Mucosa of rectum (tissue), 2 donors: Measurements from ENCODE around the gene UNC5A.

ENCODE experiments used
- H3K27ac ChIP-seq, 2 donors: one replicate each; pipeline ENCODE4 v1.7.0; 2013; ENCODE audit warnings: inconsistent platforms in 2 of 2, low read depth in 2 of 2, low read length in 2 of 2
- H3K27me3 ChIP-seq, 2 donors: one replicate each; pipeline ENCODE4 v1.7.0; 2013; ENCODE audit warnings: low read length in 2 of 2; ENCODE audit not compliant: control insufficient read depth in 2 of 2, insufficient read depth in 2 of 2
- H3K36me3 ChIP-seq, 2 donors: one replicate each; pipeline ENCODE4 v1.7.0; 2013; ENCODE audit warnings: low read length in 2 of 2; ENCODE audit not compliant: control insufficient read depth in 2 of 2, insufficient read depth in 2 of 2
- H3K4me1 ChIP-seq, 2 donors: one replicate each; pipeline ENCODE4 v1.7.0; 2013; ENCODE audit warnings: low read length in 2 of 2, mild to moderate bottlenecking in 1 of 2; ENCODE audit not compliant: control insufficient read depth in 2 of 2, insufficient read depth in 2 of 2
- H3K4me3 ChIP-seq, 2 donors: one replicate each; pipeline ENCODE4 v1.7.0; 2013; ENCODE audit warnings: low read length in 2 of 2
- H3K9ac ChIP-seq, 2 donors: one replicate each; pipeline ENCODE4 v1.7.0; 2013; ENCODE audit warnings: low read length in 2 of 2, low read depth in 1 of 2, mild to moderate bottlenecking in 1 of 2
- H3K9me3 ChIP-seq, 2 donors: one replicate each; pipeline ENCODE4 v1.7.0; 2013; ENCODE audit warnings: low read length in 2 of 2; ENCODE audit not compliant: control insufficient read depth in 2 of 2
- donor health status: healthy.
- donor health status: Normal muscosa, but diverticular disease.

Gene UNC5A

DNA sequence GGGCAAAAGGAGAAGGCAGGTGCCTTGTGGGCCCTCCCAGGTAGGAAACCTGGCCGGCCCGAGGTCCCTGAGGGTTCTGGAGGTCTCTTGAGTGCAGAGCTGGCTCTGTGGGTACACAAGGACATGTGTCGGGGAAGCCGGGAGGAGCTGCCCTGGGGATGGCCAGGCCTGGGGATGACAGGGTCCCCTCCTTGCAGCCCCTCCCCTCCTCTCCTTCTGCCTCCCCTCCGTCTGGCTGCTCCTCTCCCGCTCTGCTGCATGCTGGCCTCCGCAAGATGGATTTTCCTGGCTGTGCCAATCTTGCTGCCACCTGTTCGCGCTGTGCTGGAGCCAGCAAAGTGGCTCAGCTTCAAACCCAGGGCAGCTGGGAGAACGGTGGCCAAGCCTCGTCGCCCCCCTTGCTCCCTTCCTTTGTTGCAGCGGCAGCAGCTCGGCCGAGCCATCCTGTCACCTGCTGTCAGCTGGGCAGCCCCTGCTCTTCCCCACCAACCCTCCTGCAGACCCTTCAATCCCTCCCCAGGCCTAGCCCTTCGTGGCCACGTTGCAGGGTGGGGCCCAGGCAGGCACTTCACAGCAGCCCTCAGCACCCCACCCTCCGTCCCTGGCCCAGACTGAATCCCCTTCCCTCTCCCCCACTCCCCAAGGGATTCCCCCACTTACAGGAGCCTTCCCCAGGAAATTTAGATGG, 17.6 kb upstream of the UNC5A start:
- Histone ChIP-seq H3K36me3 (no peaks in the 10 kb centered on the region), H3K27me3 (peaks cover 15 to 22% of the 10 kb centered on the region in 2 donors), H3K9me3 (no peaks in the 10 kb centered on the region), H3K9ac (no peak overlapping the region), H3K4me3 (no peak overlapping the region), H3K4me1 (no peaks in the 10 kb centered on the region), H3K27ac (no peak overlapping the region)

DNA sequence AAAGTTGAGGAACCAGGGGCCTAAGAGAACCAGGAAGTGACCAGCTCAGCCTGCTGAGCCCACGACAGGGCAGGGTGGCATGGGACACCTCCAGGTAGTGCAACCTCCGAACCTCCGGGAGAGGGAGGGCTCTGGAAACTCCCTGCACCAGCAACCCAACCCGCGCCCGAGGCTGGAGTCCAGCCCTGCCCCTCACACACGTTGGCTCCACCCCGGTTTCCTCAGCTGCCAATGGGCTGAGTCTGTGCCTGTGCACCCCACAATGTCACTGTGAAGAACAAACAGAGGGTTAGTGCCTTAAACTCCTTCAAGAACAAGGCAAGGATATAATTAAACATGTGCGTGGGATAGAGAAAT, 17.0 kb upstream of the UNC5A start:
- H3K4me1 ChIP-seq: no peaks in the 10 kb centered on the region
- H3K27ac ChIP-seq: no peak overlapping the region
- no peak overlapping the region for H3K9ac ChIP-seq
- peaks cover 15 to 22% of the 10 kb centered on the region in 2 donors for H3K27me3 ChIP-seq
- H3K9me3 ChIP-seq: no peaks in the 10 kb centered on the region
- H3K36me3 ChIP-seq: no peaks in the 10 kb centered on the region
- no peak overlapping the region for H3K4me3 ChIP-seq

DNA sequence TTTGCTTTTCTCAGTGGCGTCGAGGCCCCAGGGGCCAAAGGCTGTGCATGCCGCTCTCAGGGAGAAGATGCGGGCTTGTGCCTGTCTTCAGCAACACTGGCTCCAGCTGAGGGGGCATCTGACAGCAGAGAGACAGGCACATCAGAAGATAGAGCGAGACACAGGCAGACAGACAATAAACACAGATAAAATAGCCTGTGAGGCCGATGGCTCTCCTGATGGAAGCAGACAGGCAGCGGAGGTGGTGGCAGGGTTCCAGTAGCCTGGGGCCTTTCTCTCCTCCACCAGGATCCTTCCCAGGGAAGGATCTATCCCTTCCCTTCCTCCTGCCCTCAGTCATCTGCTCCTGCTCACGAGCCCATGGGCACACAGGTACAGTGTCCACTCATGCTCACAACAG, 16.6 kb upstream of the UNC5A start:
- H3K4me1 ChIP-seq: no peaks in the 10 kb centered on the region
- H3K4me3 ChIP-seq: no peak overlapping the region
- no peak overlapping the region for H3K27ac ChIP-seq
- no peaks in the 10 kb centered on the region for H3K9me3 ChIP-seq
- H3K27me3 ChIP-seq: peaks cover 14 to 22% of the 10 kb centered on the region in 2 donors
- no peaks in the 10 kb centered on the region for H3K36me3 ChIP-seq
- no peak overlapping the region for H3K9ac ChIP-seq

DNA sequence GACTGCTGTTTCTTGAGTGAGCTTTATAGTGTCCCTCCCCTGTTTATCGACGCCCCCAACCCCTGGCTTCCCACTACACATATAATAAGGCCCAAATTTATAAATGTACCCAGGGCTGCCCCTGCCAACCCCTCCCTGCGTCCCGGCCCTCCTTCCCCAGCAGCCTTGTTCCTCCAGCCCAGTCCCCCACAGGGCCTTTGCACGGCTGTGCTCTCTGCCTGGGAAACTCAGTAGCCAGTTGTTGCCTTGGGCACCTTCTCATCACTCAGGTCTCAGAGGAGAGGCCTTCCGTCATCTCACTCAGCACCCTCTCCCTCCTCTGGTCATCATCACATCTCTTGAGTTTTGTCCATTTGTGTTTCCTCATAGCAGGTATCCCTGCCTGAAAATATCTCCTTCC, 15.8 kb upstream of the UNC5A start:
- no peak overlapping the region for H3K27ac ChIP-seq

DNA sequence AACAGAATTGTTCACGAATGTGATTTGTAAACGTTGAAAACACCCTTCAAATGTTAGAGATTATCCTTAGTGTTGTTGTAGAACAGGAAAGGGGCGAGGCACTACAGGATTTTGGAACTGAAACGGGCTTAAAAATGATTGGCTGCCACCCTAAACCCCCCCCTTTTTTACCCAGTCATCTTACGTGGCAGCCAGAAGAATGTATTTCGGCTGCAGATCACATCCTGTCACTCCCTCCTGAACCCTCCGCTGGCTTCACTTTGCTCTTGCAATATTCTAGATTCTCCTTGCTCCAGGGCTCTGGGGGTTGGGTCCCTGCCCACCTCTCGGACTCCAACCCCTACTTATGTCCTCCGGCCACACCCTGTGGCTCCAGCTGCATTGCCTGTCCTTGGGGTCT, 13.9 kb upstream of the UNC5A start:
- H3K36me3 ChIP-seq: no peaks in the 10 kb centered on the region
- H3K27me3 ChIP-seq: peaks cover 8 to 18% of the 10 kb centered on the region in 2 donors
- no peak overlapping the region for H3K4me3 ChIP-seq
- no peaks in the 10 kb centered on the region for H3K9me3 ChIP-seq
- no peaks in the 10 kb centered on the region for H3K4me1 ChIP-seq
- no peak overlapping the region for H3K27ac ChIP-seq
- H3K9ac ChIP-seq: no peak overlapping the region

More for the DNA sequence above, 15.8 kb upstream of the UNC5A start:
- Histone ChIP-seq H3K4me1 (no peaks in the 10 kb centered on the region), H3K36me3 (no peaks in the 10 kb centered on the region), H3K9ac (no peak overlapping the region), H3K9me3 (no peaks in the 10 kb centered on the region), H3K27me3 (peaks cover 10 to 18% of the 10 kb centered on the region in 2 donors), H3K4me3 (no peak overlapping the region)

DNA sequence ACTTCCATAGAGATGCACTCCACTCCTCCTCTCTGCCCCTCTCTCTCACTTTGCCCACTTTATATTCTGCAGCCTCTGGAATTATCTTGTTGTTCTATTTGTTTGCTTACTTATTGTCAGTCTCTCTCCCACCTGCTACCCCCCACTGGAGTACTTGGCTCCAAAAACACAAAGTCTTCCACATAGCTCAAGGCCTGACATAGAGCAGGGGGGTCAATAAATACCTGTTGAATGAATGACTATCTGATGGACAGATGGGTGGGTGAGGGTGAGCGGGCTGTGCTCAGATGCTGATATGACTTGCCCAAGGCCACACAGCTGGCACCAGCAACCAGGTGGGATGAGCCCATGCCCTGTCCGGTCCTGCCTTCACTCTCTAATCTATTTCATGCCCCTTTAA, 13.4 kb upstream of the UNC5A start:
- Histone ChIP-seq H3K9me3 (no peaks in the 10 kb centered on the region), H3K9ac (no peak overlapping the region), H3K4me1 (no peaks in the 10 kb centered on the region), H3K27me3 (peaks cover 8 to 18% of the 10 kb centered on the region in 2 donors), H3K36me3 (no peaks in the 10 kb centered on the region), H3K4me3 (no peak overlapping the region), H3K27ac (no peak overlapping the region)

DNA sequence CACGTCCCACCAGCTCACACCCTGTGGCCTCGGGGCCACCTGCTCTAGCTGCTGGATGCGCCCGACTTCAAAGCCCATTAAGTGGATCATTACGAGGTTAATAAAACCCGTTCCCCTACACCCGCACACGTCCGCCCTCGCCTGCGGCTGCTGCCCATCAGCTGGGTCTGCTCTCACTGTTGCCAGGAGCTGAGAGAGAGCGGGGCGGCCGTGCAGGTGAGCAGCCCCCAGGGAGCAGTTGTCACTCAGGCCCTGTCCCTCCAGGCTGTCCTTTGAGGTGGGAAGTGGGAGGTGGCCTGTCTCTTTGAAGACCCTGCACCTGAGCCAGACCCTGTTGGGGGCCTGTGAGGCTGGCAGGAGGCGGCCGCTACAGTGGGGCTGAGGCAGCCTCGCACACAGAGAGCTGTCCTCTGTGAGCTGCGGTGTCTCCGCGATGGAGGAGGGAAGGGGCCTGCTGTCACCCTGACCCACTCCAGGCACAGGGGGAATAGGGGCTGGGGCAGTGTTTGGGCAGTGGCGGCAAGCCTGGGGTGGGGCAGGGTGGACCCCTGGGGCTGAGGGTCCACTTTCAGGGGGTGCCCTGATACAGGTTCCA, 12.8 kb upstream of the UNC5A start:
- H3K36me3 ChIP-seq: no peaks in the 10 kb centered on the region
- H3K9me3 ChIP-seq: no peaks in the 10 kb centered on the region
- no peak overlapping the region for H3K9ac ChIP-seq
- peaks cover 6 to 16% of the 10 kb centered on the region in 2 donors for H3K27me3 ChIP-seq
- no peak overlapping the region for H3K4me3 ChIP-seq
- H3K27ac ChIP-seq: no peak overlapping the region
- H3K4me1 ChIP-seq: no peaks in the 10 kb centered on the region

DNA sequence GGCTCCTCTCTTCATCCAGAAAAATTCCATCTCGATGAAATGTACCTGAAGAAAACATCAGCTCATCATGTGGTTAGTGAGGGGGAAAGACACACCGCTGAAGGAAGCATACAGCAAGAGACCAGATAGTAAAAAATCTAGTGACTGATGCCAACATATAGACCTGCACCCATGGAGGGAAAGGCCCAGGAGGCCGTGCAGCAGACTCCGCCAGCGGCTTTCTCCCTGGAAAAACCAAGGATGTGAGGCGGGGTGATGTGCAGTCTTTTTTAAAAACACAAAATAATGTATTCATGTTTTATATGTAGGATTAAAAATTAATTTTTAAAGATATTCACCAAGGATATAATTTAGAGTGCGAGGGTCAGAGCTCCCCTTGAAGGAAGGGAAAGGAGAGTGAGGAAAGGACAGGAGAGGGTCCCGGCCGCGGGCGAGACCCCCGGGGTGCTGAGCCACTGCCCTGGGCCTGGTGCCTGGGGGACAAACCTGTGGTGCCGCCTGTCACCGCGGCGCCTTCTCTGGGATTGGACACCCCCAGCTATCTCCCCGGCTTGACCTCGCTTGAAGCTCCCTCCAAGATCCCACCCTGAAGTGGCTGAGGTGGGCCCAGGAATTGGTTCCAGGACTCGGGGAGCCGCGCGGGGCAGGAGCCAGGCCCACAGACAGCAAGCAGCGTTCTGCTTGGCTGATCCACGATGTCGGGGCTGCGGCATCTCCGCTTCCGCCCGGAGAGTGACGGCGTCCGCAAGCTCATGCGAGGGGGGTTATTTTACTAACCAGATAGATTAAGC, 12.1 kb upstream of the UNC5A start:
- Histone ChIP-seq H3K27me3 (peaks cover 3 to 14% of the 10 kb centered on the region in 2 donors), H3K9me3 (no peaks in the 10 kb centered on the region), H3K27ac (no peak overlapping the region), H3K36me3 (no peaks in the 10 kb centered on the region), H3K4me1 (no peaks in the 10 kb centered on the region), H3K4me3 (no peak overlapping the region), H3K9ac (no peak overlapping the region)

DNA sequence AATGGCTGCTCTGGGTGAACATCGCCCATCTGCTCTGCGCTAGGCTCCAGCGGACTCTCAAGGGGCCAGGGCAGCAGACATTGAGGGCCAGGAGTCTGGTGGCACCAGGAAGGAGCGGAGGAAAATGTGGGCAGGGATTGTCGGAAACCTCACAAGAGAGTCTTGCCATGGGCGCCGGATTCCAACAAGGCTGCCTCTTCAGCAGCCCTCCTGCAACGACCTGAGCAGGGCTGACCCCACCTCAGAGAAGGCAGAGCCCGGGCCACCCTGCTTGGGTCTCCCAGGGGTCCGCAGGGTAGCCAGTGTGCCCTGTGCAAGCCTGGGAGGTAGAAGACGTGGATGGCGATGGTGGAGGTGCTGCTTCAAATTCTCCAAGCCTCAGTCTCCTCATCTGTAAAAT, 11.4 kb upstream of the UNC5A start:
- Histone ChIP-seq H3K36me3 (no peaks in the 10 kb centered on the region), H3K4me3 (no peak overlapping the region), H3K9ac (no peak overlapping the region), H3K27me3 (peaks cover 3 to 8% of the 10 kb centered on the region in 2 donors), H3K27ac (no peak overlapping the region), H3K9me3 (no peaks in the 10 kb centered on the region), H3K4me1 (no peaks in the 10 kb centered on the region)

DNA sequence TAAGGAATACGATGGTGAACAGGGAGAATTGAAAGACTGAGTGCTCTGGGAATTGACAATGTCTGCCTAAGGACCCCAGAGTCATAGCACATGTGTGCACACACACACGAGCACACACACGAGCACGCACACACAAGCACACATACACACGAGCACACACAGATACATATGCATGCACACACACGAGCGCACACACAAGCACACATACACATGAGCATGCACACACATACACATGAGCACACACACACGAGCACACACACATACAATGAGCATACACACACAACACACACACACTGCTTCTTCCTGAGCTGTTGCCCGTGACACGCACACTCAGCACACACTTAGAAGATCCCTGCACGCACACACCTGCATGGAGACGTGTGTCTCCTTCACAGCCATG, 10.9 kb upstream of the UNC5A start:
- Histone ChIP-seq H3K27me3 (peaks cover 5 to 8% of the 10 kb centered on the region in 2 donors), H3K36me3 (no peaks in the 10 kb centered on the region), H3K4me3 (no peak overlapping the region), H3K9ac (no peak overlapping the region), H3K4me1 (no peaks in the 10 kb centered on the region), H3K27ac (no peak overlapping the region), H3K9me3 (no peaks in the 10 kb centered on the region)
